Measurements from ENCODE around the gene TMEM204.

- TF ChIP-seq CTCF (tag by site-specific recombination; IDR thresholded peaks at IDR 0.05) (no peak), ZNF132 (tag by site-specific recombination; IDR thresholded peaks at IDR 0.05; ENCODE audit: borderline replicate concordance) (no peak), TCF7L2 (IDR thresholded peaks at IDR 0.05; ENCODE audit: borderline replicate concordance, low read depth, low read length) (no peak)
Observed at GRCh38 chr16:1573301-1573700, 39.8 kb downstream of the TMEM204 start.
